B cell (primary cell): ENCODE data around the gene ATP1A4. TPM values are rescaled to one million over a fixed set of nuclear protein-coding genes. Genes with fewer than 3 reads are reported as not detected.

ENCODE experiments used
- ATAC-seq: fragments of 200-7000 bp; cut with Tn5 transposase; one replicate; pipeline ENCODE4 v1.10.0; 2021; ENCODE audit warnings: low read depth, mild to moderate bottlenecking, moderate number of reproducible peaks, moderate library complexity
- CTCF ChIA-PET: fragments of 350-600 bp; sonication (Branson Sonifier 250); formaldehyde crosslinking; loops from one replicate; lab custom pipeline; 2021; ENCODE audit warnings: antibody characterized with exemption, inconsistent platforms; lab: Charles Lee
- POLR2A ChIA-PET: fragments of 350-600 bp; sonication (Branson Sonifier 250); formaldehyde crosslinking; loops from one replicate; lab custom pipeline; 2021; ENCODE audit warnings: antibody characterized with exemption; lab: Charles Lee
- DNase-seq: peaks from one replicate; pipeline ENCODE4 v3.0.0; 2013
- H2AFZ ChIP-seq: 2 replicates; pipeline ENCODE4 v1.6.1; 2012; ENCODE audit warnings: mild to moderate bottlenecking, low read depth, low read length; ENCODE audit not compliant: insufficient read depth, poor library complexity, severe bottlenecking
- H3K27ac ChIP-seq, 2 donors: 1 replicate in 1 of 2; 2 replicates in 1 of 2; pipeline ENCODE4 v1.5.1; 2012 to 2013; ENCODE audit warnings: low read length in 2 of 2, mild to moderate bottlenecking in 2 of 2, moderate library complexity in 1 of 2
- H3K27me3 ChIP-seq, 4 experiments: fragments of 200-600 bp in 1 of 4; sonication (generic) in 1 of 4; replicated peaks in 1 of 4; 1 replicate in 2 of 4; 2 replicates in 2 of 4; pipeline versions ENCODE4 v1.6.1 to v1.7.0; 2013 to 2016; ENCODE audit warnings: low read length in 3 of 4, mild to moderate bottlenecking in 2 of 4, mixed read lengths in 1 of 4, moderate library complexity in 1 of 4; ENCODE audit not compliant: insufficient read depth in 4 of 4, control insufficient read depth in 3 of 4; ENCODE audit errors: control extremely low read depth in 1 of 4
- H3K36me3 ChIP-seq, 2 experiments: replicated peaks in 1 of 2; 1 replicate in 1 of 2; 2 replicates in 1 of 2; pipeline versions ENCODE4 v1.6.1 to v1.7.1; 2013; ENCODE audit warnings: low read length in 1 of 2; ENCODE audit not compliant: insufficient read depth in 2 of 2, control insufficient read depth in 1 of 2; ENCODE audit errors: control extremely low read depth in 1 of 2, extremely low read depth in 1 of 2
- H3K4me1 ChIP-seq, 2 donors: fragments of 200-600 bp in 1 of 2; sonication (generic) in 1 of 2; 1 replicate in 1 of 2; 2 replicates in 1 of 2; pipeline versions ENCODE4 v1.5.1 to v1.6.1; 2013 to 2017; ENCODE audit warnings: low read length in 2 of 2; ENCODE audit not compliant: control insufficient read depth in 2 of 2, insufficient read depth in 2 of 2
- H3K4me2 ChIP-seq: replicated peaks from 2 replicates; pipeline ENCODE3; 2012; ENCODE audit warnings: mild to moderate bottlenecking, low read depth, low read length; ENCODE audit not compliant: poor library complexity, severe bottlenecking
- H3K4me3 ChIP-seq, 5 experiments: fragments of 200-600 bp in 1 of 5; sonication (generic) in 1 of 5; 1 replicate in 3 of 5; 2 replicates in 2 of 5; pipeline versions ENCODE4 v1.5.1 to v1.7.0; 2011 to 2016; ENCODE audit warnings: low read length in 4 of 5, mild to moderate bottlenecking in 4 of 5, low read depth in 2 of 5, control low read depth in 1 of 5, moderate library complexity in 1 of 5; ENCODE audit not compliant: insufficient read depth in 1 of 5; ENCODE audit errors: control extremely low read depth in 1 of 5, extremely low read depth in 1 of 5
- H3K79me2 ChIP-seq: fragments of 200-600 bp; sonication (generic); one replicate; pipeline ENCODE4 v1.6.0; 2016; ENCODE audit warnings: low read length; ENCODE audit not compliant: control insufficient read depth, insufficient read depth
- H3K9ac ChIP-seq: fragments of 200-600 bp; sonication (generic); 2 replicates; pipeline ENCODE4 v1.6.1; 2017; ENCODE audit warnings: mild to moderate bottlenecking, low read length, moderate library complexity
- H3K9me3 ChIP-seq, 3 donors: one replicate each; pipeline versions ENCODE4 v1.6.1 to v1.7.1; 2013; ENCODE audit warnings: low read length in 2 of 3; ENCODE audit not compliant: control insufficient read depth in 2 of 3, insufficient read depth in 1 of 3; ENCODE audit errors: control extremely low read depth in 1 of 3
- H4K20me1 ChIP-seq: 2 replicates; pipeline ENCODE4 v1.6.0; 2012; ENCODE audit warnings: mild to moderate bottlenecking, low read length; ENCODE audit not compliant: insufficient read depth, control insufficient read depth, poor library complexity, severe bottlenecking
- H3K27ac Mint-ChIP-seq: one replicate; pipeline ENCODE4 v1.8.0; 2021; ENCODE audit warnings: mixed read lengths
- H3K27me3 Mint-ChIP-seq: one replicate; pipeline ENCODE4 v1.8.0; 2021; ENCODE audit warnings: mixed read lengths
- H3K4me1 Mint-ChIP-seq: one replicate; pipeline ENCODE4 v1.8.0; 2021; ENCODE audit warnings: mixed read lengths
- H3K4me3 Mint-ChIP-seq: one replicate; pipeline ENCODE4 v1.8.0; 2021; ENCODE audit warnings: mixed read lengths
- H3K9me3 Mint-ChIP-seq: one replicate; pipeline ENCODE4 v1.8.0; 2022; ENCODE audit warnings: mixed read lengths; ENCODE audit not compliant: insufficient read depth
- CTCF ChIP-seq: fragments of 200-600 bp; IDR thresholded peaks from one replicate; pipeline ENCODE4 v1.8.0; 2022; ENCODE audit warnings: antibody characterized with exemption, mild to moderate bottlenecking
- EZH2 ChIP-seq: IDR thresholded peaks from 2 replicates; pipeline ENCODE4 v1.6.1; 2012; ENCODE audit warnings: borderline replicate concordance, low read depth, mild to moderate bottlenecking, moderate library complexity, low read length; ENCODE audit not compliant: insufficient read depth, poor library complexity, severe bottlenecking
- WGBS: methylation state at CpG from one replicate; pipeline ENCODE4 v1.1.5; 2013; ENCODE audit warnings: missing lambda C conversion rate; ENCODE audit not compliant: insufficient coverage; 5-methylcytosine and 5-hydroxymethylcytosine counted together
- intact Hi-C: fragments of 100-400 bp; cut with micrococcal nuclease; formaldehyde crosslinking; loops from one replicate; pipeline ENCODE4 v1.10.0; 2022
- polyA plus RNA-seq: library from polyadenylated mRNA; depleted of rRNA; stranded (reverse); fragments of >200 nt; gene quantifications from 2 replicates; pipeline ENCODE4 v1.2.3, GENCODE V29; 2012
- total RNA-seq, 2 donors: library from RNA; stranded (reverse); fragments of 120-200 nt in 1 of 2; gene quantifications; 1 replicate in 1 of 2; 2 replicates in 1 of 2; pipeline versions ENCODE4 v1.2.3 to v1.2.4, GENCODE V29; 2013 to 2022

Gene ATP1A4
- total and polyA plus RNA-seq, 2 donors (not counting 1 experiment from before 2014, with no cell fraction given): 0.12 TPM; not detected in 1

GRCh38 chr1:160107512-160107911 is 43.9 kb upstream of the ATP1A4 start:
- H3K9ac ChIP-seq: no peak overlapping the region
- no peak for TF ChIP-seq CTCF
- no peak for TF ChIP-seq EZH2
- POLR2A ChIA-PET: no interaction called here
- WGBS: 83% methylated on average over 1 of the region's 1 CpG
- no peaks in the 10 kb centered on the region for H3K36me3 ChIP-seq
- no peak overlapping the region for H3K4me2 ChIP-seq
- H2AFZ ChIP-seq: no peak overlapping the region
- H3K79me2 ChIP-seq: no peaks in the 10 kb centered on the region
- CTCF ChIA-PET: interaction anchor here (0.7 to 3.4 kb wide), 5 partner anchors 21 to 269 kb away, joined by 4 to 15 read pairs (median 6); no protein-coding TSS in a partner anchor
- Mint-ChIP-seq H3K27ac (no peak overlapping the region), H3K4me3 (no peak overlapping the region), H3K27me3 (peaks cover 5% of the 10 kb centered on the region), H3K4me1 (peaks cover 2% of the 10 kb centered on the region), H3K9me3 (no peaks in the 10 kb centered on the region)
- DNase-seq (no peak), ATAC-seq (no peak)
- H4K20me1 ChIP-seq: no peaks in the 10 kb centered on the region
- H3K9me3 ChIP-seq: no peaks in the 10 kb centered on the region
- H3K4me1 ChIP-seq: no peaks in the 10 kb centered on the region
- H3K4me3 ChIP-seq: no peak overlapping the region
- intact Hi-C loops: no loop called here
- no peak overlapping the region for H3K27ac ChIP-seq
- peaks cover 0 to 3% (median 0%) of the 10 kb centered on the region in 4 experiments for H3K27me3 ChIP-seq

- Histone ChIP-seq H2AFZ (no peak overlapping the region), H3K4me3 (no peak overlapping the region), H3K27me3 (peaks cover 0 to 3% (median 0%) of the 10 kb centered on the region in 4 experiments), H3K36me3 (no peaks in the 10 kb centered on the region), H3K27ac (no peak overlapping the region), H3K4me1 (no peaks in the 10 kb centered on the region), H3K79me2 (no peaks in the 10 kb centered on the region), H3K9ac (no peak overlapping the region), H3K4me2 (no peak overlapping the region), H3K9me3 (no peaks in the 10 kb centered on the region), H4K20me1 (no peaks in the 10 kb centered on the region)
- DNase-seq (peak; percentile 52), ATAC-seq (no peak)
- H3K27me3 Mint-ChIP-seq: peaks cover 5% of the 10 kb centered on the region
- POLR2A ChIA-PET: no interaction called here
- no peak overlapping the region for H3K27ac Mint-ChIP-seq
- peaks cover 2% of the 10 kb centered on the region for H3K4me1 Mint-ChIP-seq
- TF ChIP-seq EZH2 (no peak), CTCF (peak; percentile 60)
- H3K4me3 Mint-ChIP-seq: no peak overlapping the region
- H3K9me3 Mint-ChIP-seq: no peaks in the 10 kb centered on the region
- WGBS: 86% methylated on average over 4 of the region's 6 CpGs
- intact Hi-C loops: no loop called here
- CTCF ChIA-PET: interaction anchor here (0.5 to 3.4 kb wide), 11 partner anchors 8 to 269 kb away, joined by 3 to 15 read pairs (median 4); no protein-coding TSS in a partner anchor
These were observed 42.3 kb upstream of the ATP1A4 start for GRCh38 chr1:160108888-160109662.
